ENCODE measurements around the gene COQ3.

- TF ChIP-seq GATA2 (IDR thresholded peaks at IDR 0.05; ENCODE audit: low read depth, low read length) (no peak), GATA3 (IDR thresholded peaks at IDR 0.05; ENCODE audit: low read depth, low read length) (no peak)
These were observed 55.8 kb downstream of the COQ3 start for GRCh38 chr6:99338188-99338587.

Data from SH-SY5Y (cell line).